ENCODE results near the gene SPG7. TPM values are rescaled to one million over a fixed set of nuclear protein-coding genes. Genes with fewer than 3 reads are reported as not detected.

The SPG7 gene
- polyA plus RNA-seq, 2 of the 4 experiments (the other 2 are of a cell fraction): 53.2 to 73.2 TPM

DNA sequence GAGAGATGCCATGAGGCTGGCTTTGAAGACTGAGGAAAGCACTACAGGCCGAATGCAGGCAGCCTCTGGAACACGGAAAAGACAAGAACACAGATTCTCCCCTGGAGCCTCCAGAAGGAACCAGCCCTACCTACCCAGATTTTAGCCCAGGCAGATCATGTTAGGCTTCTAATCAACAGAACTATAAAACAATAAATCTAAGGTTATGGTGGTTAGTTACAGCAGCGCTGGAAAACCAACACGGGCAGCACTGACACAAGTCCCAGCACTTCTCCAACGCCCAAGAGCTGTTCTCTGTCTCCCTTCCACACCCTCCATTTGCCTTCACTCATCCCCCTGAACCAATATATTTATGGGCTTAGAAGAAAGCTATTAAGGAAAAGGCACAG lies 25.4 kb upstream of the SPG7 start:
- CTCF ChIA-PET: no interaction called here

DNA sequence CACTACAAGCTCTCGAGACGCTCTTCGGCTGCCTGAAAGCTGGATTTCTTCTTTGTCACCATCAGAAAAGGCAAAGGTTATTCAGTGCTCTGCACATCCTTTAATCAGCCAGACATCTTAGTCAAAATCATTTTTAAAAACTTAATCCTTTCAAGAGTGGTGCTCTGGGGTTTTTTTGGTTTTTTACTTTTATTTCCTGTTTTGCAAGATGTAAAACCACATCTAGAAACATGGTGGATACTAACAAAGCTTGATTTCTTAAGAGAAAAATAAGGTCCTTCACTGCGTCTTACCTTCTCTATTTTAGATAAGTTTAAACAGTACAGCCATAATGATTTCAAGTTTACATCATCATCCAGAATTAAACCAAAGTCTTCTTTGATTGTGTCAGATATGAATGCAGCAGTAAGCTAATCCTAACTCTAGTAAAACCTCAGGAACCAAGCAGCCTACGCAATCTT lies 24.1 kb upstream of the SPG7 start:
- Histone ChIP-seq H3K27ac (no peak overlapping the region), H3K4me3 (no peak overlapping the region), H3K9me3 (no peaks in the 10 kb centered on the region), H3K4me1 (peaks cover 84% of the 10 kb centered on the region), H3K4me2 (no peak overlapping the region; the same call in 2 of the 3 replicates)
- TF ChIP-seq FOSB (CRISPR knock-in tag; IDR thresholded peaks at IDR 0.05): no peak
- TF ChIP-seq ZFP36 (IDR thresholded peaks at IDR 0.05; ENCODE audit: borderline replicate concordance, partially characterized antibody): no peak
- TF ChIP-seq RARB (CRISPR knock-in tag; IDR thresholded peaks at IDR 0.05): no peak
- TF ChIP-seq, protein P1, sequence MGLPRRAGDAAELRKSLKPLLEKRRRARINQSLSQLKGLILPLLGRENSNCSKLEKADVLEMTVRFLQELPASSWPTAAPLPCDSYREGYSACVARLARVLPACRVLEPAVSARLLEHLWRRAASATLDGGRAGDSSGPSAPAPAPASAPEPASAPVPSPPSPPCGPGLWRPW (IDR thresholded peaks at IDR 0.05): no peak
- TF ChIP-seq, protein P2, sequence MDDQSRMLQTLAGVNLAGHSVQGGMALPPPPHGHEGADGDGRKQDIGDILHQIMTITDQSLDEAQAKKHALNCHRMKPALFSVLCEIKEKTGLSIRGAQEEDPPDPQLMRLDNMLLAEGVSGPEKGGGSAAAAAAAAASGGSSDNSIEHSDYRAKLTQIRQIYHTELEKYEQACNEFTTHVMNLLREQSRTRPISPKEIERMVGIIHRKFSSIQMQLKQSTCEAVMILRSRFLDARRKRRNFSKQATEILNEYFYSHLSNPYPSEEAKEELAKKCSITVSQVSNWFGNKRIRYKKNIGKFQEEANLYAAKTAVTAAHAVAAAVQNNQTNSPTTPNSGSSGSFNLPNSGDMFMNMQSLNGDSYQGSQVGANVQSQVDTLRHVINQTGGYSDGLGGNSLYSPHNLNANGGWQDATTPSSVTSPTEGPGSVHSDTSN (IDR thresholded peaks at IDR 0.05): no peak
- TF ChIP-seq, protein P3, sequence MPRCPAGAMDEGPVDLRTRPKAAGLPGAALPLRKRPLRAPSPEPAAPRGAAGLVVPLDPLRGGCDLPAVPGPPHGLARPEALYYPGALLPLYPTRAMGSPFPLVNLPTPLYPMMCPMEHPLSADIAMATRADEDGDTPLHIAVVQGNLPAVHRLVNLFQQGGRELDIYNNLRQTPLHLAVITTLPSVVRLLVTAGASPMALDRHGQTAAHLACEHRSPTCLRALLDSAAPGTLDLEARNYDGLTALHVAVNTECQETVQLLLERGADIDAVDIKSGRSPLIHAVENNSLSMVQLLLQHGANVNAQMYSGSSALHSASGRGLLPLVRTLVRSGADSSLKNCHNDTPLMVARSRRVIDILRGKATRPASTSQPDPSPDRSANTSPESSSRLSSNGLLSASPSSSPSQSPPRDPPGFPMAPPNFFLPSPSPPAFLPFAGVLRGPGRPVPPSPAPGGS (IDR thresholded peaks at IDR 0.05): no peak
- TF ChIP-seq HOXB13 (CRISPR knock-in tag; IDR thresholded peaks at IDR 0.05; ENCODE audit: low read depth): no peak
- no peak for TF ChIP-seq GATA3 (IDR thresholded peaks at IDR 0.05; ENCODE audit: borderline replicate concordance)
- no peak for TF ChIP-seq SREBF2 (IDR thresholded peaks at IDR 0.05)
- TF ChIP-seq, protein P4, sequence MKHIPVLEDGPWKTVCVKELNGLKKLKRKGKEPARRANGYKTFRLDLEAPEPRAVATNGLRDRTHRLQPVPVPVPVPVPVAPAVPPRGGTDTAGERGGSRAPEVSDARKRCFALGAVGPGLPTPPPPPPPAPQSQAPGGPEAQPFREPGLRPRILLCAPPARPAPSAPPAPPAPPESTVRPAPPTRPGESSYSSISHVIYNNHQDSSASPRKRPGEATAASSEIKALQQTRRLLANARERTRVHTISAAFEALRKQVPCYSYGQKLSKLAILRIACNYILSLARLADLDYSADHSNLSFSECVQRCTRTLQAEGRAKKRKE (CRISPR knock-in tag; IDR thresholded peaks at IDR 0.05; ENCODE audit: low read depth): no peak
- no peak for TF ChIP-seq NR3C1 (IDR thresholded peaks at IDR 0.05)
- no peak for TF ChIP-seq JUNB (IDR thresholded peaks at IDR 0.05)
- TF ChIP-seq ESRRA (IDR thresholded peaks at IDR 0.05; ENCODE audit: borderline replicate concordance, low read length): no peak
- POLR2A ChIA-PET: no interaction called here
- DNase-seq (ENCODE audit: low read depth in 1 of 2, low spot score in 1 of 2) (no peak), ATAC-seq (no peak), FAIRE-seq (no peak)
- 94% methylated on average over 5 of the region's 5 CpGs for WGBS (ENCODE audit: missing lambda C conversion rate)
- CTCF ChIA-PET: interaction anchor here (0.9 kb wide), 1 partner anchor 58 kb away, joined by 3 read pairs; no protein-coding TSS in a partner anchor

More for the DNA sequence above, 25.4 kb upstream of the SPG7 start:
- Histone ChIP-seq H3K4me1 (peaks cover 87% of the 10 kb centered on the region), H3K27ac (no peak overlapping the region), H3K4me3 (no peak overlapping the region), H3K4me2 (no peak overlapping the region), H3K9me3 (no peaks in the 10 kb centered on the region)
- 87% methylated on average over 5 of the region's 5 CpGs for WGBS (ENCODE audit: missing lambda C conversion rate)
- ATAC-seq (no peak), FAIRE-seq (no peak), DNase-seq (ENCODE audit: low read depth in 1 of 2, low spot score in 1 of 2) (no peak)
- POLR2A ChIA-PET: no interaction called here
- TF ChIP-seq ZFP36 (IDR thresholded peaks at IDR 0.05; ENCODE audit: borderline replicate concordance, partially characterized antibody): no peak
- no peak for TF ChIP-seq KDM5A (IDR thresholded peaks at IDR 0.05)
- TF ChIP-seq ZSCAN20 (CRISPR knock-in tag; IDR thresholded peaks at IDR 0.05): no peak
- TF ChIP-seq JUN (IDR thresholded peaks at IDR 0.05): no peak
- TF ChIP-seq CEBPB (IDR thresholded peaks at IDR 0.05): no peak
- TF ChIP-seq, protein P5, sequence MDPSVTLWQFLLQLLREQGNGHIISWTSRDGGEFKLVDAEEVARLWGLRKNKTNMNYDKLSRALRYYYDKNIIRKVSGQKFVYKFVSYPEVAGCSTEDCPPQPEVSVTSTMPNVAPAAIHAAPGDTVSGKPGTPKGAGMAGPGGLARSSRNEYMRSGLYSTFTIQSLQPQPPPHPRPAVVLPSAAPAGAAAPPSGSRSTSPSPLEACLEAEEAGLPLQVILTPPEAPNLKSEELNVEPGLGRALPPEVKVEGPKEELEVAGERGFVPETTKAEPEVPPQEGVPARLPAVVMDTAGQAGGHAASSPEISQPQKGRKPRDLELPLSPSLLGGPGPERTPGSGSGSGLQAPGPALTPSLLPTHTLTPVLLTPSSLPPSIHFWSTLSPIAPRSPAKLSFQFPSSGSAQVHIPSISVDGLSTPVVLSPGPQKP (IDR thresholded peaks at IDR 0.05; ENCODE audit: low read depth, low read length): no peak
- no peak for TF ChIP-seq SMC3 (IDR thresholded peaks at IDR 0.05)
- no peak for TF ChIP-seq NR3C1 (IDR thresholded peaks at IDR 0.05)
- TF ChIP-seq EHF (CRISPR knock-in tag; IDR thresholded peaks at IDR 0.05): no peak
- TF ChIP-seq RNF2 (IDR thresholded peaks at IDR 0.05; ENCODE audit: borderline replicate concordance, low read depth): no peak
- TF ChIP-seq HEYL (CRISPR knock-in tag; IDR thresholded peaks at IDR 0.05): no peak
- TF ChIP-seq HDAC2 (IDR thresholded peaks at IDR 0.05): no peak
- no peak for TF ChIP-seq CBX2 (IDR thresholded peaks at IDR 0.05; ENCODE audit: borderline replicate concordance, low read depth)
- TF ChIP-seq FOXS1 (CRISPR knock-in tag; IDR thresholded peaks at IDR 0.05): no peak
- TF ChIP-seq CHD2 (IDR thresholded peaks at IDR 0.05; ENCODE audit: low read length, partially characterized antibody): no peak
- TF ChIP-seq, protein P2 (IDR thresholded peaks at IDR 0.05): no peak
- TF ChIP-seq EP300 (IDR thresholded peaks at IDR 0.05): no peak
- TF ChIP-seq RAD21 (conservative IDR thresholded peaks at IDR 0.05 in 1 of 2, IDR thresholded peaks at IDR 0.05 in 1 of 2): no peak
- no peak for TF ChIP-seq MAFK (IDR thresholded peaks at IDR 0.05; ENCODE audit: partially characterized antibody)
